GM11168 (cell line): ENCODE results near the gene COPS6.

ENCODE experiments used
- in situ Hi-C: fragments of 300-500 bp; cut with MboI; formaldehyde crosslinking; loops from one replicate; pipeline ENCODE4 v1.12.0; 2022; ENCODE audit warnings: low sequenced_read_pairs; ENCODE audit not compliant: unreplicated experiment

COPS6 gene

DNA sequence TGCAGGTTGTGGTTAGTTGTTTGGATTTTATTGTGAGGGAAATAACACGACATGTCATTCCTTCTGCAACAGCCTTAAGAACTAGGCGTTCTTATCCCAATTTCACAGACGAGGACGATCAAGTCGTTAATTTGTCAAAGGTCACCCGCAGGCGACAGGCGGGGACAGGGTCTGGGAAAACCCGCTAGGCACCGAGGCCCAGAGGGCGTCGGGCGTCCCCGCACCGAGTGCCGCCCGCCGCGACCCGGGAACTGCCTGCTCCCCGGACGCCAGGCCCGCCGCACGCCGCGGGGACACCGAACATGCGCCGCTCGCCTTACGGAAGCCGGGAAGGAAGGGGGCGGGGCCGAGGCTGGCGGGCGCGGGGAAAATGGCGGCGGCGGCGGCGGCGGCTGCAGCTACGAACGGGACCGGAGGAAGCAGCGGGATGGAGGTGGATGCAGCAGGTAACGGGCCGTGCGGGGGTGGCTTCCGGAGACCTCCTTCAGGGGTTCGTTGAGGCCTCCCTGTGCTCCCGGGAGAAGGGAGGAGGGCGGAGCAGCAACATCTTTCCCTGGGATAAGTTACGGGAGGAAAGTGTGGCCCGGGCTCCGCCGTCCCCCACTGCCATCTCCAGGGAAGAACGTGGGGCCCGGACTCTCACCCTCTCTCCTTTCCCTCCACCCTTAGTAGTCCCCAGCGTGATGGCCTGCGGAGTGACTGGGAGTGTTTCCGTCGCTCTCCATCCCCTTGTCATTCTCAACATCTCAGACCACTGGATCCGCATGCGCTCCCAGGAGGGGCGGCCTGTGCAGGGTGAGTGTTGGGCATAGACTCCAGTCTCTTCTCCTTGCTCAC lies at the start of gene COPS6:
TSS of gene COPS6 (plus strand) at position 349 of the 837 bp plus-strand sequence. CDS start at position 371, 22 bp downstream.
- in situ Hi-C loops: no loop called here

DNA sequence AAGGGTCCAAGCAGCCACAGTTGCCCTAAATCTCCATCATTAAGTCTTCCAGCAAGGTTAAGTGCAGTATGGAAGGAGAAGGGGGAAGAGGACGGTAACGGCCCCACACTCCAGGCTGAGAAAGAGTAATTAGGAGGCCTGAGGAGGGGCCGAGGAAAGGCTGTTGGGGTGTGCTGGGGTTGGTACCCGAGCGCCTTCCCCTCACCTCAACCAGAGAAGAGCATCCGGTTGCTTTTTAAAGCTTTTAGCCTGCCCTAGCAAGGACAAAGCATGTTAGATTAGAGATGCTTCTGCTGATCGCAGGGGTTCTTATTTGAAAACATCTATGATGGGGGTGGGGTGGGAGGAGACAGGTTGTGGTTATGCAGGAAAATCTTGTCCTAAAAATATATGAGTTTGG lies 48.2 kb upstream of the COPS6 start:
- in situ Hi-C loops: no loop called here

DNA sequence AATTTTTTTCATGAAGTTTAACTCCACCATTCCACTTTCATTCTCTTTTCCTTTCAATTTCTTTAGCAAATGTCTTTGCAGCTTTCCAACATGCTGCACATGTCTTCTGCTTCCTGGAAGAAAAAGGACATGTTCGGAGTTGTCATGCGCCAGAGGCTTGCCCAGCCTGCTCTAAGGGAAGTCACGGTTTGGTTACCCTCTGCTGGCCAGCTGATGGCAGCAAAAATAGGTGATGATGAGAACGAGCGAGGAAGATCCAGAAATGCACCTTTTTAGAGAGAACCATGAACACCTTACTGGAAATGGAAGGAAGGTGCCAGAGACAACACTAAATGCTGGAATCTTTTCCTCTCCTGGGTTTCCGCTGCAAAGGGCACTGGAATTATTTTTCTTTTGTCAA lies 44.1 kb upstream of the COPS6 start:
- in situ Hi-C loops: no loop called here

DNA sequence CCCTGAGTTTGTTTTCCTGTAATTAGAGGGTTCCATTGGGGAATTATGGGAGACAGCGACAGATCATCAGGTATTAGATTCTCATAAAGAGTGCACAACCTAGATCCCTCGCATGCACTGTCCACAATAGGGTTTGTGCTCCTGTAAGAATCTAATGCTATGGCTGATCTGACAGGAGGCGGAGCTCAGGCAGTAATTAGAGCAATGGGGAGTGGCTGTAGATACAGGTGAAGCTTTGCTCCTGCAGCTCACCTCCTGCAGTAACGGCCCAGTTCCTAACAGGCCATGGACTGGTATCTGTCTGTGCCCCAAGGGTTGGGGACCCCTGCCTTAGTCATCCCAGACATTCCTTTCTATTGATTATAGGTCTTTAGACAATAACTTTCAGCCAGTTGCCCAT lies 40.1 kb upstream of the COPS6 start:
- in situ Hi-C loops: no loop called here

DNA sequence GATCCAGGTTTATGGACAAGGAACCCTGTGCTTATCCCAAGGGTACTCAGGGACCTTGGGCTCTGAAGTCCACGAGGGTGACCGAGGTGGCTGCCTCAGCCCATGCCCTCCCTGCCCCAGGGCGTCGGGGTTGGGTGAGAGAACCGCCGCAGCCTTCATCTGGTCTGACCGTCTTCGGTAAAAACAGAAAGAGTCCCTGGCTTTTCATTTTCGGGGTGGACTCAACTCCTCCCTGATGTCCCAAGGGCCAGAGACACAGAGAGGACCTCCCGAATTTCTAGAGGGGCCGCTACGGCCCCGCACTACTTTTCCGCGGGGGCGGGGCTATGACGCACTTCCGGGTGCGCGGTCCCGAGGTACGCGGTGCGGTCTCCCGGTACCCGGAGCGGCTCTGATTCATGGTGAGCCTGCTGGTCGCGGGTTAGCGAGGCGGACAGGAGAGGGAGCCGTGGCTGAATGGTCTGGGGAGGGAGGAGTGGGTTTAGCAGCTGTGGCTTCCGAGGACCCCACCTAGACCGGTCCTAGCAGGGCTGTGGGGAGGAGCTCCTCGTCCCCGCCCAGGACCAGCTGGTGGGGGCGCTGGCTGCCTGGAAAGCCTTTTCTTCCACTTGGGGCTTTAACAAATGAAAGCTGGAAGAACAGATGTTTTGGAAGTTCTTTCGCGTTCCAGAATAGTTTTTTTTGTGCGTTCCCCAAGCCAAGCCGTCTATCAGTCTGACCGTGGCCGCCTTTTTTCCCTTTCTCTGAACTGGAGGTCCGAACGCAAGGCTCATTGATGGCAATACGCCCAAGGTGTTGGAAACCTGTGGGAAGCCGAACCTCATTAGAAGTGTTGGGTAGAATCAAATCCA lies 39.1 kb upstream of the COPS6 start, which contains the start of gene ZSCAN21:
TSS of gene ZSCAN21 (plus strand) at position 334 of the 851 bp plus-strand sequence. CDS start 7,233 bp downstream, outside the sequence.
- in situ Hi-C loops: no loop called here

DNA sequence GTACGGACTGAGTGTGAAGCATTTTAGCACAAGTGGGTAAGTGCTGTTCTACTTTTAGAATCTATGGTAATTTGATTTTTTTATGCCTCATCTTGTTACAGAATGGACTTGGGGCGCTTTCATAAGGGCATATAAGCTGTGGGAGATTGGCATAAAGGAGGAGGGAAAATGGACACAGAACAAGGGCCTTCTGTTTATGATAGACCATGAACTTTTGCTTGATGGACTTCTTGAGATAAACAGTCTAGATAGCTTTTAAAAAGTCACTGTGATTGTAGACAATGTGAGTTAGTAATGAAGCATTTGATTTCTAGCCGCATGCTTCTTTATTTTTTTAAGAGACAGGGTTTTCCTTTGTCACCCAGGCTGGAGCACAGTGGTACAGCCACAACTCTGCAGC lies 37.2 kb upstream of the COPS6 start:
- in situ Hi-C loops: no loop called here

DNA sequence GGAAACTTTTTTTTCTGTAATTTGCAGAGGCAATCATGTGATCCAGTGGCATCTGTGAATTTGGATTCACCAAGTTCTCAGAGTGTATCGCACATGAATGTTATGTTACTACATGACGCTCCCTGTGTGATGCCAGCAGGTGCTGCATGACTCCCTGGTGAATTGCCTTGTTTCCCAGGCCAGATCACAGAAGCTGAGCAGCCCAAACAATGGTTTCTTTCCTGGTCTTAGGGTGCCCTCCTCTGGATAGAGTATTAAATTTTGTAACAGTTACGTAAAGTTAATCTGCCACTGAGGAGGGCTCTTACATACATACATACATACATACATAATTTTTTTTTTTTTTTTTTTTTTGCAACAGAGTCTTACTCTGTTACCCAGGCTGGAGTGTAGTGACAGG lies 35.6 kb upstream of the COPS6 start:
- in situ Hi-C loops: no loop called here

DNA sequence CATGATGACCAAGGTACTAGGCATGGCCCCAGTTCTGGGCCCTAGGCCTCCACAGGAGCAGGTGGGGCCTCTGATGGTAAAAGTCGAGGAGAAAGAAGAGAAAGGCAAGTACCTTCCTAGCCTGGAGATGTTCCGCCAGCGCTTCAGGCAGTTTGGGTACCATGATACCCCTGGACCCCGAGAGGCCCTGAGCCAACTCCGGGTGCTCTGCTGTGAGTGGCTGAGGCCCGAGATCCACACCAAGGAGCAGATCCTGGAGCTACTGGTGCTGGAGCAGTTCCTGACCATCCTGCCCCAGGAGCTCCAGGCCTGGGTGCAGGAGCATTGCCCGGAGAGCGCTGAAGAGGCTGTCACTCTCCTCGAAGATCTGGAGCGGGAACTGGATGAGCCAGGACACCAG lies 31.8 kb upstream of the COPS6 start:
- in situ Hi-C loops: no loop called here

DNA sequence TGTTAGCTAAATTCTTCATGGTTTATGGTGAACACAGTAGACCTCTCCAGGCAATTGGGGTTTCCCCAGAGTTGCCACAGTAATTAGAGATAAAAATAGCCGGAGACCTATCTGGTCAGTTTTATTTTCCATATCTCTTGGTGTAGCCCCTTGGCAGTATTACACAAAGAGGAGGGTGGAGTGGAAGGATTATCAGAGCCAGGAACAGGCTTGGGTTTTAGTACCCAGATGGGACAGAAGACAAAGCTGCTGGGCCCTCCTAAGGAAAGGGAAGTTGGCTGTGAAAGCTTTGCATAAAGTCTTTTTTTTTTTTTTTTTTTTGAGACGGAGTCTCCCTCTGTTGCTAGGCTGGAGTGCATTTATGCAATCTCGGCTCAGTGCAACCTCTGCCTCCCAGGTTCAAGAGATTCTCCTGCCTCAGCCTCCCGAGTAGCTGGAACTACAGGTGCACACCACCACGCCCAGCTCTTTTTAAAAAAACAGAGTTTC lies 29.5 kb upstream of the COPS6 start:
- in situ Hi-C loops: no loop called here

DNA sequence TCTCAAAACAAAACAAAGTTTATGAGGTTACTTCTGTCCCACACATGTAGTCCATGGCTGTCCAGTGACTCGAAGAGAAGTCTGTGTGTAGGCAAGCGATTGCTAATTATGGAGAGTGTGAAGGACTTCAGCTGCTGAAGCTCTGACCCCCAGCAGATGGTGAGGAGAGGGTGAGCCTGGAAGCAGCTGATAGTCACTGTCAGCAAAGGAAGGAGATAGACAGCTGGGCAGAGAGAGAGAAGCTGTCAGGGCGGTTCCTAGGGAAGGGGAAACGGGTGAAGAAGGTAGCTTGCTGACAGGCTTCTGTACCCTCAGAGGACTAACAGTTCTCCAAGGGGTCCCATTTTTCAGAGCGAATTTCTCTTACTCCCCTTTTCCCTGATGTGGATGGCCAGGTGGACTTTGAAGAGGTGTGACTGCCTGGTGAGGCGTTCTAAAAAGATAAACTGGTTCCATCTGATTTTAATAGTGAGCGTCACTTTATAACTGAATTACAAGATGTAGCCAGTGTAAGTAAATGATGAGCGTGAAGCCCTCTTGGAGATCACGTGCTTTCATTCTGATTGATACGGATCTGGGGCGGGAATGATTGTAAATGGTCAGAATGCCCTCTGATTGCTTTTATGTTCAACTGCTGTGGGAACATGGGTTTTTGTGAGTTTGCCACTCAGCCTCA lies 27.1 kb upstream of the COPS6 start:
- in situ Hi-C loops: no loop called here

DNA sequence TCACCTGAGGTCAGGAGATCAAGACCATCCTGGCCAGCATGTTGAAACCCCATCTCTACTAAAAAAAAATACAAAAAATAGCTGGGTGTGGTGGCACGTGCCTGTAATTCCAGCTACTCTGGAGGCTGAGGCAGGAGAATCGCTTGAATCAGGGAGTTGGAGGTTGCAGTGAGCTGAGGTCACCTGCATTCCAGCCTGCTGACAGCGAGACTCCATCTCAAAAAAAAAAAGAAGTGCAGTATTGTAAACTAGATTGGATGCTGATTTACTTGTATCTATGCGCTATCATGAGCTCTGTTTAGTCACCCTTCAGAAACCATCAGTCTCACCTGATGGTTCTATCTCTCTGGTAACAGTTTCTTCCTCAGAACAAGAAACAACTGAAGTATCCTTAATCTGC lies 25.4 kb upstream of the COPS6 start:
- in situ Hi-C loops: no loop called here

DNA sequence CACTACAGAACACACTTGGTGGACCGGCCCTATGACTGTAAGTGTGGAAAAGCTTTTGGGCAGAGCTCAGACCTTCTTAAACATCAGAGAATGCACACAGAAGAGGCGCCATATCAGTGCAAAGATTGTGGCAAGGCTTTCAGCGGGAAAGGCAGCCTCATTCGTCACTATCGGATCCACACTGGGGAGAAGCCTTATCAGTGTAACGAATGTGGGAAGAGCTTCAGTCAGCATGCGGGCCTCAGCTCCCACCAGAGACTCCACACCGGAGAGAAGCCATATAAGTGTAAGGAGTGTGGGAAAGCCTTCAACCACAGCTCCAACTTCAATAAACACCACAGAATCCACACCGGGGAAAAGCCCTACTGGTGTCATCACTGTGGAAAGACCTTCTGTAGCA lies 24.6 kb upstream of the COPS6 start:
- in situ Hi-C loops: no loop called here

DNA sequence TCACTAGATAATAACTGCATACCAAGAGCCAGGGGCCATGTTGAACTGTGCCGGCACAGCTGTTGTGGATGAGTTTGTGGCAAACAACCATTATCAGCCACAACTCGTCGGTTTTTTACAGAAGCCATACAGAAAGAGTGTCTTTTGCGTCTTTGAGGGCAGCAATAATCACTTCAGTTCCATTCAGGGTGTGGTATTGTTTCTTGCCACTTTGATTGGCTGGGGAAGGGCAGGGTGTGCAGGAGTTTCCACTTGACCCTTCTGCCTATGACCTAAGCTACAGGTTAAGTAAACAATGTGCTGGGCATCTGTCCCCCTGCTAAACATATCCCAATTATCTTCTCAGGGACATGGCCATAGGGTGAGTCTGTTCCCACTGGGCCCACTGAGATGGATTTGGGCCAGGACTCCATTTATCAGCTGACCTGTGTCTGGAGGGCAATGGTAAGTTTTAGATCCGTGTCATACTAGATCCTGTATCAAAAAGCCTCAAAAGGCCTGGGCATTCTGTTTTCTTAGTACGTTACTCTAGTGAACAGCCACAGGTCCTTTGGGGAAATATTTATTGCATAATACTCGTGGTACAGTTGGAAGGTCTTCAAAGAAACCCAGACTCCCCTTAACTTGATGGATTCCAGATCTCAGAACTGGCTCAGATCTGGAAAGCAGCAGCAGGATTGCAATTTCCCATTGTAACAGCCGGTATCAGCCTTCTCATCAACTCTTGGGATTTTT lies 23.1 kb upstream of the COPS6 start:
- in situ Hi-C loops: no loop called here

DNA sequence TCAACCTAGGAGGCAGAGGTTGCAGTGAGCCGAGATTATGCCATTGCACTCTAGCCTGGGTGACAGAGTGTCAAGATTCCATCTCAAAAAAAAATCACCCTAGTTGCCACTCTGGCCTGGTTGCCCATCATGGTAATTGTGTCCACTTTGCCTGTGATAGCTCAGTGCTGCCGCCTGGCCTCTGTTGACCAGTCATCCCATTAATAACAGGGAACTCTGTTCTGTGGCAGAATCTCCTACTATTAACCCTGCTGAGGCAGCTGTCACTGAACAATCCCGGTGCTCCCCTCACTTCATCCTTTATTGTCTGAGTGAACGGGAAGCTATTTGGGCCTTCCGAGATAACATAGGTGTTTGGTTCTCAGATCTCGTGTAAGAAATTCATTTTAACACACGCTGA lies 21.8 kb upstream of the COPS6 start:
- in situ Hi-C loops: no loop called here

DNA sequence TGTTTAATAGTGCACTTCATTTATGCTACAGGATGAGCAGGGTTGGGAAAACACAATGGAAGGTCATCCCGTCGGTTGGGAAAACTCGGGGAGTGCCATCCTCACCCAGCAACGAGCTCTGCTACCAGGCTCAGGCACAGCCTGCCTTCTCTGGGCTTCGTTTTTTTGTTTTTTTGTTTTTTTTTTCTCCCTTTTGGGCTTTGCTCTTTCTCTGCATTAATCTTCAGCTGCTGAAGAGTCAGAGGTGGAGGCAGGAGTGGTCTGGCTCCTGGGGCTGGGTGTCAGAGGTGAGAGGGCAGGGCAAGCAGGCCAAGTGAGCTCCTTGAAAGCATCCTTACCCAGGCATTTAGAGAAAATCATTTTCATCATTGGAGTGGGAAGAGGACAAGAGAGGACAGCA lies 18.8 kb upstream of the COPS6 start:
- in situ Hi-C loops: no loop called here

DNA sequence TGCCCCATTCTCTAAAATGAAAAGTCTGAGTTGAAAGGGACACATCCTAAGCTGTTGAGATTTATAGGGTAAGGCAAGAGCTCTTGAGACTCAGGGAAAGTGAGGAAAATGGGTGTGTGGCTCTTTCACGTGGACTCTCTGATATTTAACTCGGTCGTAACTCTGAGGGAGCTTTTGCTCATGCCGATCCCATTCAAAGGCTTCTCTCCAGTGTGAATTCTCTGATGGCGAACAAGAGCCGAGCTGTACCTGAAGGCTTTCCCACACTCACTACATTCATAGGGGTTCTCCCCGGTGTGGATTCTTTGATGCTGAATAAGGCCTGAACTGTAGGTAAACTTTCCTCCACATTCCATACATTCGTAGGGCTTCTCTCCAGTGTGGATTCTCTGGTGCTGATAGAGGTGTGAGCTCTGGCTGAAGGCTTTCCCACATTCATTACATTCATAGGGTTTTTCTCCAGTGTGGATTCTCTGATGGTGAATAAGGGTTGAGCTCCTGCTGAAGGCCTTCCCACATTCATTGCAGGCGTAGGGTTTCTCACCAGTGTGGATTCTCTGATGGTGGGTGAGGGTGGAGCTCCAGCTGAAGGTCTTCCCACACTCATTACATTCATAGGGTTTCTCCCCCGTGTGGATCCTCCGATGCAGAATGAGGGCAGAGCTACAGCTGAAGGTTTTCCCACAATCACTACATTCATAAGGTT lies 17.6 kb upstream of the COPS6 start:
- in situ Hi-C loops: no loop called here

DNA sequence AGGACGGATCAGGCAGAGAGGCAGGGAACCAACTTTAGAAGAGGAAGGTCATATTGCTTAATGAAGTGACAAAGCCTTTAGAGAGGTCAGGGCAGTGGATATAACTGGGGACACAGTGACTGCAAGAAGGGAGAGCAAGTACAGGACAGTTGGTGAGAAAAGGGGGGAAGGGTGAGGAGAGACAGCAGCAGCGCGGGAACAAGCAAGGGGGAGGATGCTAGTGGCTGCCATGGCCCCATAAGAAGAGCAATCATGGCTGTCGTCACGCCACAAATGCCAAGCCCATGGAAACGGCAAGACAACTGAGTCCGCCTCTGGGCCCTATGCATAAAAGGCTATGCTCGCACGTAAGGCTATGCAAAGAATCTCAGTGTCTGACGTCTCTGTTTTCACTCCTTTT lies 16.3 kb upstream of the COPS6 start:
- in situ Hi-C loops: no loop called here

DNA sequence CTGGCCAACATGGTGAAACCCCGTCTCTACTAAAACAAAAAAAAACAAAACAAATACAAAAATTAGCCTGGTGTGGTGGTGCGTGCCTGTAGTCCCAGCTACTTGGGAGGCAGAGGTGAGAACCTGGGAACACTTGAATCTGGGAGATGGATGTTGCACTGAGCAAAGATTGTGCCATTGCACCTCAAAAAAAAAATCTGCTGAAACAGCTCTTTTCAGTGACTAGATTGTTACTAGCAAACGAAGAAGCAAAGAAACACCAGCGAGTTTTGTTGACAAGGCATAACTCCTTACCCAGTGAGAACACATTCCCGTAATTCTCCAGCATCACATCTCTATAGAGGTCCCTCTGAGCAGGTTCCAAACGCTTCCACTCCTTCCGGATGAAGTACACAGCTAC lies 13.9 kb upstream of the COPS6 start:
- in situ Hi-C loops: no loop called here

DNA sequence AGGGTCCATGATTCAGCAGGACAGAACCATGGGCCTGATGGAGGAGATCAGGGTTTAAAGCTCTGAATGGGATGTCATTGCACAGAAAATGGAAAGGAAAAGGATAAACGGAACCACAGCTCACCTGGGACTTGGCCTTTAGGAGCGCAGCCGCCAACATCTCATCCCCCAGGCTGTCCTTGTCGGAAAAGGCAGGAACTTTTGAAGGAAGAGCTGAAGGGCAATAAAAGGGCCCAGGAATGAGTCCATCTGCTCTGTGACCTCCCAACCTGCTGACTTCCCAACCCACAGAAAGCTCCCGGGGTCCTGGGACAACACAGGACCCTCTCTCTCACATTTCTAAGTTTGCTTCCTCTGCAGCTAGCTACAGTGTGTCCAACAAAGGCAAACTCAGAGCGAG lies 13.4 kb upstream of the COPS6 start:
- in situ Hi-C loops: no loop called here
